ENCODE measurements around the gene TCAP. TPM values are rescaled to one million over a fixed set of nuclear protein-coding genes. Genes with fewer than 3 reads are reported as not detected.
"Not testable (repeated sequence)": the region's sequence is repeated elsewhere in the genome, so short reads cannot be mapped to it uniquely, and the experiment has no call there.

Gene TCAP
- total RNA-seq, 2 donors from 2014 or later, result 2.3 to 3.0 TPM

DNA sequence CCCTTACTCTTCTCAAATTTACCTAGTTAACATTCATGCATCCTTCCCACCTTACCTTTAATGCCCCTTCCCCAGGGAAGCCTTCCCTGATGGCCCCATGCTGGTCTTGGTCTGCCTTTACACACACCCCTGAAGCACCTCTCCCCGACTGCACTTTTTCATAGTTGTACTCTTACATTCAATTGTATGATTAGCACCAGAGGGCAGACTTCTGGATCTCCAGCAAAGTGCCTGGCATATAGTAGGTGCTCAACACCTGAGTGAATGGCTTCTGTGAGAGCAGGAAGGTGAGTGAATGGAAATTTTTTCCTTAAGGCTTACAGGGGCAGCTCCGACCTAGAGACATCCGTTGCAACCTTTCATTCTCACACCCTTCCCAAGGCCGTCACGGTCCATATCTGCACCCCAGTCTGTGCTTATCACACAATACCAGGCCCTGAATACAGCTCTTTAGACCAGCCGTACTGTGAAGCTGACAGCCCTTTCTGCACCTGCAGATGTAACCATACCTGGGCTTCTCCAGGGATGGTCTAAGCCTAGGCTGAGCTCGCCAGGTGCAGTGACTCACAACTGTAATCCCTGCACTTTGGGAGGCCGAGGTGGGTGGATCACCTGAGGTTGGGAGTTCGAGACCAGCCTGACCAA, 18.3 kb downstream of the TCAP start:
- H3K27ac Mint-ChIP-seq, result no peak overlapping the region
- H3K9me3 Mint-ChIP-seq, result peaks cover 0 to 6% of the 10 kb centered on the region in 2 donors
- ATAC-seq (no peak), DNase-seq (ENCODE audit: low spot score in 2 of 2) (no peak)
- peaks cover 11% of the 10 kb centered on the region in 2 donors for H3K36me3 Mint-ChIP-seq

DNA sequence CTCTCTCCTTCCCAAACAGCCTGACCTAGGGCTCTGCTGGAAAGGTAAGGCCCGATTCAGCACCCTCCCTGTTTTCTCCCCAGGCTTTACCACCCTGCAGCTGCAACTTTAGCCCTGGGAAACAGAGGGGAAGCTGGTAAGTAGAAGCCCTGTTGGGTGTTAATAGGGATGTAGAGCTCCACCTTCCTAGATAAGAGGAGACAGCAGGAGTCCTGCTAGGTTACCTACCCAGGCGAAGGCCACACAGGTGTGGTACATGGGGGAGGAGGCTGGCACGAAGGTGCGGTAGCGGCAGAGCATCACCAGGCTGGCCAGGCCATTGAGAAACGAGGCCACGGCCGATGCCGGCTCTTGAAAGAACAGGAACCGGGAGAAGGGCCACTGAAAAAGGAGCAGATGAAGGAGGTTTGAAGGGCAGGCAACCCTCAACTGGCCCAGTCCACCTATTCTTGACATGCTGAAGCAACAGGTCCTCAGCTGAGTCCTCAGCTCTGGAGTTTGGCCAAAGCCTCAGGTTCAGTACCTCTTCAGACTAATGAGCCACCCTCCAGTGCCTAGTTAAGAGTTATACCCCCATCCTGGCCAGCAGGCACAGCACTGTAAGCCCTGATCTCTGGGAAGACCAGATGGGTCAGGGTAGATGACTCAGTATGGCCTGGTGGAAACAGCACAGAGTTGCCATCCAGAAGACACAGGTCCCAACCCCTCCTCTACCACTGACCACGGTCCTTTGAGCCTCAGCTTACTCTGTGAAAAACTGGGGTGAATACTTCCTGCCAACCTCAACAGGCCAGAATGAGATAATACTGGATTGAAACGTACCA, 19.4 kb downstream of the TCAP start:
- Mint-ChIP-seq H3K36me3 (peaks cover 15 to 18% of the 10 kb centered on the region in 2 donors), H3K27ac (no peak overlapping the region), H3K9me3 (peaks cover 0 to 9% of the 10 kb centered on the region in 2 donors)
- DNase-seq (ENCODE audit: low spot score in 2 of 2) (no peak), ATAC-seq (no peak)

DNA sequence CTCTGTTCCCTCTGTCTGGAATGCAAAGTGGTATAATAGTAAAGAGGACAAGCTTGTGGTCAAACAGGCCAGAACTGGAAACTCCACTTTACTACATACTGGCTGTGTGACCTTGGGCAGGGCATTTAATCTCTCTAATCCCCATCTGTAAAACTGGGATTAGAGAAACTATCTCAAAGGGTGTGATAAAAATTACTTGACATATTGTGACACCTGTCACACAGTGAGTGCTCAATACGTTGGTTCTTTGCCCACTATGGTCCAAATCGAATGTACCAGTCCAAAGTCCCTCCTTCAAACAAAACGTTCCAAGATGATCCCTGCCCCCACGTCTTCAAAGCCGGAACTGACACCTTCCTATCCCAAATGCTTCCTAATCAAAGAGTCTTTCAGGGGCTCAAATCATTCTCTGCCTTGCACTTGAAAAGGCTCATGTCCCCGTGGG, 22.0 kb downstream of the TCAP start:
- Mint-ChIP-seq H3K9me3 (peaks cover 0 to 9% of the 10 kb centered on the region in 2 donors), H3K36me3 (peaks cover 15 to 18% of the 10 kb centered on the region in 2 donors), H3K27ac (peak overlapping the region in 1 of 2 donors; percentile 92)
- ATAC-seq (no peak), DNase-seq (ENCODE audit: low spot score in 2 of 2) (no peak)

DNA sequence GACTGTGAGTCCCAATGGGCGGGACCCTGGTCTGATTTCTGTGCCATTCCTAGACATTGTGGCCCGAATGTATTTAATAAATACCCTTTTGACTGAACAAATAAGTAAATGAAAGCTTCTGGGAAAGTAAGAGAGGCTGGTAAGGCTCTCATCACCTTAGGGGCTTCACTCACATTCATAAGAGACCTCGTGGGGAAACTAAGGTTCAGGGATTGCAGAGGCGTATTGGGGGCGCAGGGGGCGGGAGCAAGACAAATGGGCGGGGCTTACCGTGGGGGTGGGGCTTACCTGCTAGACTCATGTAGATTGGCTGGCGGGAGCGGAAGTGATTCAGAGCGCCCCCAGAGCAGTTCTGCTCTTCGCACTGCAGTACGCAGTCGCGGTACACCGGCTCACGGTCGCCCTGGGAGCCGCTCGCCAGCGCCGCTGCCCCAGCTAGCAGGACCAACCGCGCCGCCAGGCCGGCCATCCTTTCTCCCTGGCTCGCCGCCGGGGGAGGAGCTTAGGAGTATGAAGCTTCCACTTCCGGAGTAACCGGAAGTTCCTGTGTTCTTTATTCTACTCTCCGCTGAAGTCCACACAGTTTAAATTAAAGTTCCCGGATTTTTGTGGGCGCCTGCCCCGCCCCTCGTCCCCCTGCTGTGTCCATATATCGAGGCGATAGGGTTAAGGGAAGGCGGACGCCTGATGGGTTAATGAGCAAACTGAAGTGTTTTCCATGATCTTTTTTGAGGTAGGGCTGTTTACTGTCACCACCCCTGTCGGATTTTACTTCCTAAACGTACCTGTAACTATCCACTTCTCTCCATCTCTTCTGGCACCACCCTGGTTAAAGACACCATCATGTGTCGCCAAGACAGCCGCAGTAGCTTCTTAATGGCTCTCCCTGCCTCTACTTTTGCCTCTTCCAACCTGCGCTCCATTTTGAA, 22.7 kb downstream of the TCAP start, which contains the start of gene PGAP3:
Gene PGAP3 (minus strand): TSS at position 512 of the 929 bp plus-strand sequence. CDS start 43 bp downstream, at position 469.
- peak within 1 kb of the TSS; percentile 92 to 98 for H3K27ac Mint-ChIP-seq
- H3K36me3 Mint-ChIP-seq, result peaks cover 15 to 18% of the 10 kb centered on the region in 2 donors
- peak; percentile 90 to 96 for ATAC-seq
- DNase-seq (ENCODE audit: low spot score in 2 of 2), result peak; percentile 83 to 86
- peaks cover 0 to 9% of the 10 kb centered on the region in 2 donors for H3K9me3 Mint-ChIP-seq

DNA sequence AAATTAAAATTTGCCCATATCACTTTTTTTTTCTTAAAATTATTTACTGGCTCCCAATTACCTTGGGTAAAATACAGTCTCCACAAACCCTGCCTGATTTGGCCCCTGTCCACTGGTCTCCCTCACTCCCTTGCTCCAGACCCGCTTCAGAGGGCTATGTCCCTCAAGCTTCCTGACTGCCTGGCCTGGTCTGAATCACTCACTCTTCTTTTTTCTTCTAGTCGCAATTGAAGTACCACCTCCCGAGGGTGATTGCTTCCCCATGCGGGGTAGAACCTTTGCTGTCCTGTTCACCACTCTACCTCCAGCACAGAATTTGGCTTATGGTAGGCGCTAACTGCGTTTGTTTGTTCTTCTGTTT, 23.3 kb downstream of the TCAP start:
- Mint-ChIP-seq H3K27ac (peak overlapping the region; percentile 92 to 98), H3K9me3 (peaks cover 0 to 9% of the 10 kb centered on the region in 2 donors), H3K36me3 (peaks cover 15% of the 10 kb centered on the region in 2 donors)
- ATAC-seq (peak in 1 of 2 donors; percentile 19), DNase-seq (ENCODE audit: low spot score in 2 of 2) (no peak)

DNA sequence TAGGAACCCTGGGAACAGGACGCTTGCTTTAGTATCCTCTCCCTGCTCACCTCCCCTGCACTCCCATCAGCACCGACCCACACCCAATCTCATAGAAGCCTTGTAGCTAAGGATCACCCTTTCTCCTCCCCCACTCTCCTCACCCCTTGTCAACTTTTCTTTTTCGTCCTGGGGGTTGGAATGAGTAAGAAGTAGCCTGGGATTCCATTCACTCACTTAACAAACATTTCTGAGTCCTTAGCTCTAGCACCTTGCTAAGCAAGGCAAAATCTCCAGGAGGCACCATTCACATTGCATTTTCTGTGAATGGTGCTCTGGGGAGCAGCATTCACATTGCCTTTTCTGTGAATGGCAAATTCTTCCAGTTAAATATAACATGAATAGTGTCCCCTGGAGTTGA, 23.8 kb downstream of the TCAP start:
- Mint-ChIP-seq H3K9me3 (peaks cover 0 to 9% of the 10 kb centered on the region in 2 donors), H3K27ac (peak overlapping the region; percentile 92 to 98), H3K36me3 (peaks cover 14 to 15% of the 10 kb centered on the region in 2 donors)
- no peak for ATAC-seq
- DNase-seq (ENCODE audit: low spot score in 2 of 2), result no peak

DNA sequence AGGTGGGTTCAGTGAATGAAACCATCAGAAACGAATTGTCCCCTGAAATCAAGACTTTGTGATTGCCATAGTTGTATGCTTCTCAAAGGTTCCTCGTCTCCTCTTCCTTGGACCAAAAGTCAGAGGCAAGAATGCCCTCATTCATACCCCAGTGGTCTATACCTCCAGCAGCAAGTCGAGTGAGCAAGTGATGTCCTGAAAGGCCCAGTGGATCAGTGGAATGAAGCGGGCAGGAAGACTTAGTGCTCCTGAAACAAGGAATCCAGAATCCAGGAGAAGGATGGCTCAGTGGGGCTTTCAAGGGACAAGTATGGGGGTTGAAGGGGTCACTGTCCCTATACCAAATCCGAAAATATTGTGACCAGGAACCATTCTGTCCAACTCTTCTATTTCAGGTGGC, 29.4 kb downstream of the TCAP start:
- ATAC-seq (no peak), DNase-seq (ENCODE audit: low spot score in 2 of 2) (no peak)
- no peaks in the 10 kb centered on the region for H3K9me3 Mint-ChIP-seq
- no peaks in the 10 kb centered on the region for H3K36me3 Mint-ChIP-seq
- no peak overlapping the region for H3K27ac Mint-ChIP-seq

DNA sequence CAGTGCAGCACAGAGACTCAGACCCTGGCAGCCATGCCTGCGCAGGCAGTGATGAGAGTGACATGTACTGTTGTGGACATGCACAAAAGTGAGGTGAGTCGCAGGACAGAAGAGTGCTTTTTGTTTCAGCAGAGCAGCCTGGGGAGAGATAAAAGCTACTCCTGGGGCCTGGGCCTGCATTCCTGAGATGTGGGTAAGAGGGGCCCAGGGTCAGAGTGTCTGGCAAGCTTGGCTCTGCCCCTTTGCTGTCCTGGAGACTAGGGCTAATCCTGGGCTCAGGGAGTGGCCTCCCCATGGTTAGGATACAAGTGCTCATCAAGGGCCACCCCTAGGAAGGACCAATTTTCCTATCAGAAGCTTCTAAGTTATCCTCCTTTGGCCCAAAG, 29.9 kb downstream of the TCAP start:
- Mint-ChIP-seq H3K9me3 (no peaks in the 10 kb centered on the region), H3K36me3 (no peaks in the 10 kb centered on the region), H3K27ac (no peak overlapping the region)
- DNase-seq (ENCODE audit: low spot score in 2 of 2) (no peak), ATAC-seq (no peak)

DNA sequence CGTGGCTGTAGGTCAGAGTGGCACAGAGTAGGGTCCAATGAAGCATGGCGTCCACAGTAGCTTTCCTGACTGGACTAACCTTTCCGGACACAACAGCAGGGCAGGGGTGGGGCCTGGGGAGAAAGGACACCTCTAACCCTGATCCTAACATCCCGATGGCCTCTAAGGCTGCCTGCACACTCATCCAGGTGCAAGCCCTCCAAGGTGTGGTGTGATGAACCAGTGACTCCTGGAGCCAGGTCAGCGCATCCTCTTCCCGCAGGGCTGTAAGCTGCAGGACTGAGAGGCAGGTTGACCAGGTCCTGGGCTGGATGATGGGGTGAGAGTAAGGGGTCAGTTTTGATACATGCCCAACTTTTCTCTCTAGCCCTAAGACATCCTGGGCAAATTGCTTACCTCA, 31.6 kb downstream of the TCAP start:
- DNase-seq (ENCODE audit: low spot score in 2 of 2) (no peak), ATAC-seq (no peak)
- no peak overlapping the region for H3K27ac Mint-ChIP-seq
- no peaks in the 10 kb centered on the region for H3K36me3 Mint-ChIP-seq
- H3K9me3 Mint-ChIP-seq, result no peaks in the 10 kb centered on the region

DNA sequence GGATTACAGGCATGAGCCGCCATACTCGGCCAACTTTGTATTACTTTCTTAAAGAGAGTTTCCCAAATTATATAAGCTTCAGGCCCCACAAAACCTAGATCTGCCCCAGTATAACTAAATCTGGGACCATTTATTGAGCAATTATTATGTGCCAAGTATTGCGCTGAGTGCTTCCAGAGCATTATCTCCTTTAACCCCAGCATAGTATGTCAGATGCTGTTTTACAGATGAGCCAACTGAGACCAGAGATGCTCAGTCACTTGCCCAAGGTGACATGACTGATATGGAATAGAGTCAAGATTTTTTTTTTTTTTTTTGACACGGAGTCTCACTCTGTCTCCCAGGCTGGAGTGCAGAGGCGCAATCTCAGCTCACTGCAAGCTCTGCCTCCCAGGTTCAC, 32.8 kb downstream of the TCAP start:
- Mint-ChIP-seq H3K9me3 (no peaks in the 10 kb centered on the region), H3K36me3 (no peaks in the 10 kb centered on the region), H3K27ac (no peak overlapping the region)
- ATAC-seq (no peak), DNase-seq (ENCODE audit: low spot score in 2 of 2) (no peak)

DNA sequence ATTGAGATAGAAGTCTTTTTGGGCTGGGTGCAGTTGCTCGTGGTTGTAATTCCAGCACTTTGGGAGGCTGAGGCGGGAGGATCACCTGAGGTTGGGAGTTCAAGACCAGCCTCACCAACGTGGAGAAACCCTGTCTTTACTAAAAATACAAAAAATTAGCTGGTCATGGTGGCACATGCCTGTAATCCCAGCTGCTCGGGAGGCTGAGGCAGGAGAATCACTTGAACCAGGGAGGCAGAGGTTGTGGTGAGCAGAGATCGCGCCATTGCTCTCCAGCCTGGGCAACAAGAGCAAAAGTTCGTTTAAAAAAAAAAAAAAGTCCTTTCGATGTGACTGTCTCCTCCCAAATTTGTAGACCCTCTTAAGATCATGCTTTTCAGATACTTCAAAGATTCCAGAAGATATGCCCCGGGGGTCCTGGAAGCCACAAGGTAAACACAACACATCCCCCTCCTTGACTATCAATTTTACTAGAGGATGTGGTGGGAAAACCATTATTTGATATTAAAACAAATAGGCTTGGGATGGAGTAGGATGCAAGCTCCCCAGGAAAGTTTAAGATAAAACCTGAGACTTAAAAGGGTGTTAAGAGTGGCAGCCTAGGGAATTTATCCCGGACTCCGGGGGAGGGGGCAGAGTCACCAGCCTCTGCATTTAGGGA, 34.1 kb downstream of the TCAP start:
- DNase-seq (ENCODE audit: low spot score in 2 of 2); H3K27ac Mint-ChIP-seq; ATAC-seq; H3K9me3 Mint-ChIP-seq; H3K36me3 Mint-ChIP-seq: not testable (repeated sequence)

DNA sequence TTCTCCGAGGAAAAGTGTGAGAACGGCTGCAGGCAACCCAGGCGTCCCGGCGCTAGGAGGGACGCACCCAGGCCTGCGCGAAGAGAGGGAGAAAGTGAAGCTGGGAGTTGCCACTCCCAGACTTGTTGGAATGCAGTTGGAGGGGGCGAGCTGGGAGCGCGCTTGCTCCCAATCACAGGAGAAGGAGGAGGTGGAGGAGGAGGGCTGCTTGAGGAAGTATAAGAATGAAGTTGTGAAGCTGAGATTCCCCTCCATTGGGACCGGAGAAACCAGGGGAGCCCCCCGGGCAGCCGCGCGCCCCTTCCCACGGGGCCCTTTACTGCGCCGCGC, 34.6 kb downstream of the TCAP start, which contains the start of gene ERBB2:
Gene ERBB2 (plus strand): TSS at position 247 of the 330 bp plus-strand sequence. CDS start 175 bp downstream, outside the sequence.
- no peak for DNase-seq (ENCODE audit: low spot score in 2 of 2)
- Mint-ChIP-seq H3K36me3 (no peaks in the 10 kb centered on the region), H3K27ac (no peak within 1 kb of the TSS), H3K9me3 (no peaks in the 10 kb centered on the region)
- ATAC-seq, result no peak

DNA sequence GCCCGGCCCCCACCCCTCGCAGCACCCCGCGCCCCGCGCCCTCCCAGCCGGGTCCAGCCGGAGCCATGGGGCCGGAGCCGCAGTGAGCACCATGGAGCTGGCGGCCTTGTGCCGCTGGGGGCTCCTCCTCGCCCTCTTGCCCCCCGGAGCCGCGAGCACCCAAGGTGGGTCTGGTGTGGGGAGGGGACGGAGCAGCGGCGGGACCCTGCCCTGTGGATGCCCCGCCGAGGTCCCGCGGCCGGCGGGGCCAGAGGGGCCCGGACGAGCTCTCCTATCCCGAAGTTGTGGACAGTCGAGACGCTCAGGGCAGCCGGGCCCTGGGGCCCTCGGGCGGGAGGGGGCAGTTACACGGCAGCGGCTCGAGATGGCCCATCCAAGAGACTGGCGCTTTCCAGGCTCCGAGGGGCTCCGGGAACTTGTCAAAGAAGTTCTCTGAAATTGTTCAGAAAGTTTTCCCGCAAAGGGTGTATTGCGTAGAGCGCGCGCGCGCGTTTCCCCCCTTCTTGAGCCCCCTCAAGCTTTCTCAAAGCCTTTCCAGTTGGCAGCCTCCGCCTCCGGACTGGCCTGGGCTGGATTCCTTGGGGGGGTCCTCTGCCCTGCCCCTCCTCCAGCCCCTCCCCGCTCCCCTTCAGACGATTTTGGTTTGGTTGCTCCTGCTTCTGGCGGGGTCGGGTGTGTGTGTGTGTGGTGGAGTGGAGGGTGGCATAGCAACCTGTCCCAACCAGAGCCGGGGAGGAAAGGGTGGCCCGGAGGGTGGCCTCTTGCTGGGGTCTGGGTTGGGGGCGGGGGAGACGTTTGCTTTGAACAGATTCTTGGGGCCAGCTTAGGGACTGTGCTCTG, 35.2 kb downstream of the TCAP start:
- ATAC-seq, result no peak
- no peaks in the 10 kb centered on the region for H3K9me3 Mint-ChIP-seq

DNA sequence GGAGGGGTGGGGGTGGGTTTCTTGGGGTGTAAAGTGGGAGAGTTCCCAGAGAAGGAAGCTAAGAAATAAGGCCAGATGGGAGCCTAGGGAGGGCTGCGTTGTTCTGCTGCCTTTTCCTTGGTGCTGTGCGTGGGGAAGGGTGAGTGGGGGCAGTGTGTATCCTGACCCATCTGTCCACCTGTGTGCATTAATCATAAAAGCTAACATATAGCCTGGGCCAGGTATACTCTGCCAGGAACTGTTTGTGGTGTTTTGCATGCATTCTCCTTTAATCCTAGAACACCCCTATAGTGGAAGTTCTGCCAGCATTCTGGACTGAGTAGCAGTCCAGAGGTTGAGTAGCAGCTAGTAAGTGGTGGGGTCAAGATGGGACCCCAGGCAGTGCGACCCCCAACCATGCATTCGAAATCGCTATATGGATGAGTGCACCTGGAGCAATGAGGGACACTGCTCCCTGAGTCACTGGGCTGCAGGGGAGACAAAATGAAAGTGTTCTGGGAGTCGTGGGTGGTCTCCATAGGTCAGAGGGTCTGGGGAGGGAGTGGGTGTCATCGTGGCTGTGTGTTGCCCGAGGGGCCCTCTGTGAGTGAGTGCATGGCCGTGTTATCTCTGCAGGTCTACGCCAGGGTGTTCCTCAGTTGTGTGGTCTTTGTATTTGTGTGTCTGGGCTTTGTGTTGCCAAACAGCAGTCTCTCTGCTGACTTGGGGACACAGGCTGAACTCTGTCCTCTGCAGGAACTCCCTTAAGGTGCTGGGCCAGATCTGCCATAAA, 36.0 kb downstream of the TCAP start:
- Mint-ChIP-seq H3K9me3 (no peaks in the 10 kb centered on the region), H3K27ac (no peak overlapping the region), H3K36me3 (no peaks in the 10 kb centered on the region)
- DNase-seq (ENCODE audit: low spot score in 2 of 2) (no peak), ATAC-seq (no peak)

More for the DNA sequence above, 35.2 kb downstream of the TCAP start:
- DNase-seq (ENCODE audit: low spot score in 2 of 2), result no peak
- no peak overlapping the region for H3K27ac Mint-ChIP-seq
- H3K36me3 Mint-ChIP-seq, result no peaks in the 10 kb centered on the region

Measured in activated naive CD4-positive, alpha-beta T cell treated with anti-CD3 and anti-CD28 coated beads, Interleukin-2, amount 50 U/mL, for 72 hours (primary cell).